Cardiac muscle cell (in vitro differentiated cells and primary cell): ENCODE results near the gene HDAC4. TPM values are rescaled to one million over a fixed set of nuclear protein-coding genes. Genes with fewer than 3 reads are reported as not detected.

Experiments used
- DNase-seq, 2 donors: peaks; one replicate each; pipeline versions ENCODE4 v3.0.0 to v3.0.0-alpha.2; 2010 to 2017; ENCODE audit warnings: low read depth in 1 of 2, low spot score in 1 of 2
- H3K27ac ChIP-seq: fragments of 200-600 bp; sonication (generic); 2 replicates; pipeline ENCODE4 v1.5.1; 2016
- H3K27me3 ChIP-seq: fragments of 200-600 bp; sonication (generic); 2 replicates; pipeline ENCODE4 v1.6.0; 2016; ENCODE audit warnings: control low read depth
- H3K36me3 ChIP-seq: fragments of 200-600 bp; sonication (generic); 2 replicates; pipeline ENCODE4 v1.5.1; 2016; ENCODE audit warnings: control low read depth
- H3K4me1 ChIP-seq: fragments of 200-600 bp; sonication (generic); 2 replicates; pipeline ENCODE4 v1.8.1; 2017; ENCODE audit warnings: low read depth, mild to moderate bottlenecking, mixed run types
- H3K4me3 ChIP-seq: fragments of 200-600 bp; sonication (generic); 2 replicates; pipeline ENCODE4 v1.5.1; 2016; ENCODE audit warnings: mild to moderate bottlenecking
- H3K9me3 ChIP-seq: fragments of 200-600 bp; sonication (generic); 2 replicates; pipeline ENCODE4 v1.5.1; 2017; ENCODE audit warnings: low read depth, mild to moderate bottlenecking, control low read depth
- polyA plus RNA-seq: library from polyadenylated mRNA; unstranded; fragments of >200 nt; fragmentation: Nextera tagmentation; extraction: Ambion mirVana; gene quantifications from 2 replicates; pipeline ENCODE4 v1.2.1, GENCODE V29; 2016
- total RNA-seq: library from RNA; depleted of rRNA; stranded (reverse); fragments of >200 nt; gene quantifications from 2 replicates; pipeline ENCODE4 v1.2.3, GENCODE V29; 2016
- TF ChIP-seq, protein P1 (sequence below): IDR thresholded peaks from 2 replicates; pipeline ENCODE4 v1.5.1; 2012; ENCODE audit warnings: low read depth, mild to moderate bottlenecking, low read length

Gene HDAC4
- total and polyA plus RNA-seq, 2 experiments from 2014 or later = 7.0 to 41.6 TPM

DNA sequence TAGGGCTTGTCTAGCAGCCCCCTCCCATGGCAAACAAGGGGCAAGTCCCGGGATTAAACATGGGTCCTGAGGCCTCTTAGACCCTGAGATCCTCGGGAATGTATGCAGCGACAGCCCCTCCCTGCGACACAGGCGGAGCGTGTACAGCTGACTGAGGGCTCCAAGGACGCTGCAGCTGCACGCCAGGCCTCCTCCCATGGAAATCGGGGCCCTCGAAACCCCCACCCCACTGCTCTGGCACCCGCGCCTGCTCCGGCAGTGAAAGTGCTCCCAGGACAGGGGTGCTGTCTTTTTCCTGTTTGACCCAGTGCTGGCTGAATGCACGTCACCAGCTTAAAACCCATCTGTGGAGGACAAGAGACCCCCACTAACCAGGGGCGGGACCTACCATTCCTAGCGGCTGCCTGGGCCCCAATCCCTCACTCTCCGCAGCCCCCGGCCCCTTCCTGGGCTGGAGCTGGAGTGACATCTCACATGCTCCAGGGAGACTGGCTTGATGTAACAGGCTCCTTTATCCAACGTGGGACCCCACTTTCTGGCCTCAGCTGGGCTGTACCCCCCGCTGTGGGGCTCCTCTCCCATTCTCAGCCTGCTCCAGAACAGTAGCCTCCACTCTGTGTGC is 305.2 kb downstream of the HDAC4 start:
- DNase-seq = no peak
- no peaks in the 10 kb centered on the region for H3K4me1 ChIP-seq
- TF ChIP-seq, protein P1, sequence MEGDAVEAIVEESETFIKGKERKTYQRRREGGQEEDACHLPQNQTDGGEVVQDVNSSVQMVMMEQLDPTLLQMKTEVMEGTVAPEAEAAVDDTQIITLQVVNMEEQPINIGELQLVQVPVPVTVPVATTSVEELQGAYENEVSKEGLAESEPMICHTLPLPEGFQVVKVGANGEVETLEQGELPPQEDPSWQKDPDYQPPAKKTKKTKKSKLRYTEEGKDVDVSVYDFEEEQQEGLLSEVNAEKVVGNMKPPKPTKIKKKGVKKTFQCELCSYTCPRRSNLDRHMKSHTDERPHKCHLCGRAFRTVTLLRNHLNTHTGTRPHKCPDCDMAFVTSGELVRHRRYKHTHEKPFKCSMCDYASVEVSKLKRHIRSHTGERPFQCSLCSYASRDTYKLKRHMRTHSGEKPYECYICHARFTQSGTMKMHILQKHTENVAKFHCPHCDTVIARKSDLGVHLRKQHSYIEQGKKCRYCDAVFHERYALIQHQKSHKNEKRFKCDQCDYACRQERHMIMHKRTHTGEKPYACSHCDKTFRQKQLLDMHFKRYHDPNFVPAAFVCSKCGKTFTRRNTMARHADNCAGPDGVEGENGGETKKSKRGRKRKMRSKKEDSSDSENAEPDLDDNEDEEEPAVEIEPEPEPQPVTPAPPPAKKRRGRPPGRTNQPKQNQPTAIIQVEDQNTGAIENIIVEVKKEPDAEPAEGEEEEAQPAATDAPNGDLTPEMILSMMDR = no peak
- H3K4me3 ChIP-seq = no peak overlapping the region
- H3K36me3 ChIP-seq = no peaks in the 10 kb centered on the region
- H3K27ac ChIP-seq = no peak overlapping the region
- H3K9me3 ChIP-seq = no peaks in the 10 kb centered on the region
- H3K27me3 ChIP-seq = no peaks in the 10 kb centered on the region

DNA sequence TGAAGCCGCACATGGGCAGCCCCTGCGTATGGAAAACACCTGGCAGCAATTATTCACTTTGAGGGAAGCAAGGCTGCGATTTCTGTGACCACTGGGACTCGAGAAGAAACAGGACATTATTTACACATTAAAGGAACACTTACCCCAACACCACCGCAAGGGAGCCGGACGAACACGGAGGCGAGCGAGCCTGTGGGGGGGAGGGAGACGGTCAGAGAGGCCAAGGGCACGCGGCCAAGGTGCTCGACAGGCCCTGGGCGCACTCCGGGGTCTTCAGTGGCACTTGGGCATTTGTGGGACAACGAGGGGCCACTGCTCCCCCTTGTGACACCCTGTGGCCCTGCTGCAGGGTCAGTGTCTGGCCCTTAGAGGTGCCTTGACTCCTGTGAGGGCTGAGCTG is 306.0 kb downstream of the HDAC4 start:
- Histone ChIP-seq H3K36me3 (no peaks in the 10 kb centered on the region), H3K9me3 (no peaks in the 10 kb centered on the region), H3K4me3 (no peak overlapping the region), H3K27me3 (no peaks in the 10 kb centered on the region), H3K4me1 (no peaks in the 10 kb centered on the region), H3K27ac (no peak overlapping the region)
- DNase-seq = no peak
- TF ChIP-seq, protein P1 = no peak

- no peaks in the 10 kb centered on the region for H3K27me3 ChIP-seq
- H3K4me3 ChIP-seq = no peak overlapping the region
- H3K27ac ChIP-seq = no peak overlapping the region
- H3K36me3 ChIP-seq = no peaks in the 10 kb centered on the region
- no peaks in the 10 kb centered on the region for H3K9me3 ChIP-seq
- DNase-seq = no peak
- no peaks in the 10 kb centered on the region for H3K4me1 ChIP-seq
- TF ChIP-seq, protein P1 = no peak
These were observed 306.9 kb downstream of the HDAC4 start for GRCh38 chr2:239093952-239094351.

DNA sequence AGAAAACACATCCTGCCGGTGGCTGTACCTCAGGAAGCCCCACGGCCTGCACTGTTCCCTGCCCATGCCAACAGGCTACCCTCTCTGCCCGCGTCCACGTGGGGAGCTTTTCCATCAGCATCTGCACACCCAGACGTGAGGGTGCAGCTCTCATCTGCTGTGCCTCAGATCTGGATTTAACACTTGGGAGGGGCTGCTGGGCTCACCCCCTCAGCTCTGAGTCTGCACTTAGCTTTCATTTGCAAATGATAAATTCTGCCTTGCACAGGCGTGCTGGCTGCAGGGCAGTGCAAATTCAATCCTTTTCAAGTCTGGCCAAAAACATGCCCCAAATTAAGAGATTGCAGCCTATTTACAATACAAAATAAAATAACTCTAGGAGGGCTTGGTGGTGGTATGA is 307.3 kb downstream of the HDAC4 start:
- H3K36me3 ChIP-seq = no peaks in the 10 kb centered on the region
- H3K9me3 ChIP-seq = no peaks in the 10 kb centered on the region
- no peaks in the 10 kb centered on the region for H3K4me1 ChIP-seq
- no peak overlapping the region for H3K27ac ChIP-seq
- DNase-seq = no peak
- no peak overlapping the region for H3K4me3 ChIP-seq
- H3K27me3 ChIP-seq = no peaks in the 10 kb centered on the region
- TF ChIP-seq, protein P1 = no peak

DNA sequence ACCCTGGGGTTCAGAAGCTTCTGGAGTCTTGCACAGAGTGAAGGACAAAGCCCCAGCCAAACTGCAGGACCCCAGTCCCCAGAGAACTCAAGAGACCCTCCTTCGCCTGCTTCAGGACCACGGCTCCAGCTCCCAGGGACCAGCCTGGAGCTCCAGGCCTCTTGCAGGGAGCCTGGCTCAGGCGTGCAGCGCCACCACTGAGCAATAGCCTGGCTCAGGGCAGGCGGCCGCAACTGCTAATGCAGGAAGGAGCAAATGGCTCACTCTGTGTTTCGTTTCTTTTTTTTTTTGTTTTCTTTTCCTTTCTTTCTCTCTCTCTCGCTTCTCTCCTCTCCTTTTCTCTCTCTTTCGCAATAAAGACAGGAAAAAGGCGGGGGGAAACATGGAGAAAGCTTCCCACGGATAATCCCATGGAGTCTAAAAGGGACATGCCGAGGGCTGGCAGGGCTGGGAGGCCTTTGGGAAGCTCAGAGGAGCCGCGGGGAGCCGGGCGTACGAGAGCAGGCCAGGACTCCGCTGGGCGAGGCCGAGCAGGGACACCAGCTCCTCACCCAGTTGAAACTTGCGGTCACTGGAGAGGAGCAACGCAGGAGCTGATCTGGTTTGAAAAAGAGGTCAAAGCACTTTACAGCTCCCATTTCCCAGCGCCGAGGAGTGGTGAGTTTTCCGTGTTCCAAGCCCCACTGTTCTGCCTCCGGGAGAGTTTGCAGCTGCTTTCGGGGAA is 308.1 kb downstream of the HDAC4 start:
- no peaks in the 10 kb centered on the region for H3K36me3 ChIP-seq
- TF ChIP-seq, protein P1 = no peak
- no peaks in the 10 kb centered on the region for H3K27me3 ChIP-seq
- no peaks in the 10 kb centered on the region for H3K4me1 ChIP-seq
- no peak overlapping the region for H3K4me3 ChIP-seq
- H3K27ac ChIP-seq = no peak overlapping the region
- no peaks in the 10 kb centered on the region for H3K9me3 ChIP-seq
- no peak for DNase-seq
